GM10248 (cell line): ENCODE measurements around the gene STAT4.

Source experiments
- CTCF ChIA-PET: fragments of 300-600 bp; sonication (Branson Sonifier 250); formaldehyde crosslinking; extraction: SDS; loops from one replicate; lab custom pipeline; 2021; ENCODE audit warnings: antibody characterized with exemption; lab: Yijun Ruan, JAX
- POLR2A ChIA-PET: fragments of 350-650 bp; sonication (Branson Sonifier 250); formaldehyde crosslinking; extraction: SDS; loops from one replicate; lab custom pipeline; 2020; ENCODE audit warnings: antibody characterized with exemption; lab: Yijun Ruan, JAX
- DNase-seq: peaks from one replicate; pipeline ENCODE4 v3.0.0; 2012; ENCODE audit errors: extremely low spot score
- CTCF ChIP-seq: IDR thresholded peaks from 2 replicates; pipeline ENCODE4 v1.5.1; 2012; ENCODE audit warnings: mild to moderate bottlenecking, low read depth; ENCODE audit errors: extremely low read depth, missing control alignments, control extremely low read depth

The STAT4 gene

DNA sequence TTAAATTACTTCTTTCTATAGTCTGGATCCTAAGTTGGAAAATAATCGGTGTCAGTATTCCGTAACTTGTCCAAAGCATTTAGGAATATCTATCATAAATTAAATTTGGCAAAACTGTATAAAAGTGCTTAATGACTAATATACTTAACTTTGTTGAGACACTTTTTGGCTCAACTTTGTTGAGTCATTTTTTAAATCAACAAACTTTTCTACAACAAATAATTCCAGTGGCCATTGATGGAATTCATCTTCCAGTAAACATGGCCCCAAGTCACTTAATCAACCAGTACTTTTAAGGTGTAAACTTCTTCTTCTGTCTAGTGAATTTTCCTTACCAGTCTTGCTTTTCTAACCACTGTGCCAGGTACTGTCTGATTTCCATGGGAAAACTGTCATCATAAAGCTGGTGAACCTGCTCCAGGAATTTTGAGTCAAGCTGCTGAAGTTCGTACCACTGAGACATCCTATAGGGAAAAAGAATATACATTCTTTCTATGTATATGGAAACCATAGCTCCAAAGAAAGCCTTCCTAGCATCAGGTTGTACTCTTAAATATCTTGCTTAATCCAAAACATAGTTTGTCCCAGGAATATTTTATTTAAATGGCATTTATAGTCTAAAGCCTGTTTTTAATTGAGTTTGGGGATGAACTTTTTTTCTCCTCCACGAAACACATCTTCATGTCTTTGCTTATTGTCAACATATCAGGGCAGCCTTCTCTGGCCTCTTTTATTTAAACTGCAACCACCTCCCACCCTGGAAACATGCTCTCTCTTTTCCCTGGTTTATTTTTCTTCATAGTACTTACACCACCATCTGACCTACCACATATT lies 141.0 kb downstream of the STAT4 start:
- TF ChIP-seq CTCF, result no peak
- DNase-seq, result no peak
- ChIA-PET POLR2A (no interaction called here), CTCF (no interaction called here)

- no peak for TF ChIP-seq CTCF
- ChIA-PET POLR2A (no interaction called here), CTCF (interaction anchor here (1.3 kb wide), 1 partner anchor 61 kb away, joined by 3 read pairs; no protein-coding TSS in a partner anchor)
- DNase-seq, result no peak
Measured at GRCh38 chr2:191008286-191008685, 142.5 kb downstream of the STAT4 start.

DNA sequence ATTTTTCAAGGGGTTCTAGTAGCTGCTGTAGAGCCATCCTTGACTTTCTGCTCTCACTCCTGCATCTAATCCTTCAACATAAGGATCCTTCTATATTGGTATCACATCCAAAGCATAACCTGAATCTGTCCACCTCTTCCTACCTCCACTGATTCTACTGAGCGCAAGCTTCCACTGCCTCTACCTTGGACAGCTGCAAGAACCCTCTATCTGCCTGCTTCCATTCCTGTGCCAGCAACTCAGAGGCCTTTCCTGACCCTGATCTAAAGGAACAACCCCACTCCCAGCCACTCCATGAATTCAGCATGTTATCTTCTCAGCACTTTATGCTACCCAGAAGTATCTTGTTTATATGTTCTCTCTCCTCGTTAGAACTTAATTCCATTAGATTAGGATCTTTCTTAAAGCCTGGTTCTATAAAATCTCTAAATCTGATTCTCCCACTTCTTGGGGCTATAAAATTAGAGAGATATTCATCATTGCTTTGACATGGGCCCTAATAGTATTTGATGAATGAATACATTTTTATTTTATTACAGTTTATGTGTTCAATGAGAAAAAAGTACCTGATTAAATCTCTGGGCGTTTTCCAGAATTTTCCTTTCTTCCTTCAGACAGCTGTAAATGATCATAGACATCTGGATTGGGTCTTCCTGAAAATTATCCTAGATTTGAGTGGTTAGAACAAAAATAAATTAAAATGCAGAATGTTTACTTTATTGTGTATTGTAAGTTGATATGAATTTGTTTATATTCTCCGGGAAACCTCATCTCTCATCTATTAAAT lies 143.6 kb downstream of the STAT4 start:
- CTCF ChIA-PET, result interaction anchor here (1.3 kb wide), 1 partner anchor 60 kb away, joined by 3 read pairs; no protein-coding TSS in a partner anchor
- DNase-seq, result no peak
- POLR2A ChIA-PET, result no interaction called here
- no peak for TF ChIP-seq CTCF

- DNase-seq, result no peak
- POLR2A ChIA-PET, result no interaction called here
- CTCF ChIA-PET, result interaction anchor here (0.9 to 1.7 kb wide), 2 partner anchors 16 to 27 kb away, joined by 3 read pairs; no protein-coding TSS in a partner anchor
- TF ChIP-seq CTCF, result no peak
Measured at GRCh38 chr2:191006297-191006696, 144.5 kb downstream of the STAT4 start.

DNA sequence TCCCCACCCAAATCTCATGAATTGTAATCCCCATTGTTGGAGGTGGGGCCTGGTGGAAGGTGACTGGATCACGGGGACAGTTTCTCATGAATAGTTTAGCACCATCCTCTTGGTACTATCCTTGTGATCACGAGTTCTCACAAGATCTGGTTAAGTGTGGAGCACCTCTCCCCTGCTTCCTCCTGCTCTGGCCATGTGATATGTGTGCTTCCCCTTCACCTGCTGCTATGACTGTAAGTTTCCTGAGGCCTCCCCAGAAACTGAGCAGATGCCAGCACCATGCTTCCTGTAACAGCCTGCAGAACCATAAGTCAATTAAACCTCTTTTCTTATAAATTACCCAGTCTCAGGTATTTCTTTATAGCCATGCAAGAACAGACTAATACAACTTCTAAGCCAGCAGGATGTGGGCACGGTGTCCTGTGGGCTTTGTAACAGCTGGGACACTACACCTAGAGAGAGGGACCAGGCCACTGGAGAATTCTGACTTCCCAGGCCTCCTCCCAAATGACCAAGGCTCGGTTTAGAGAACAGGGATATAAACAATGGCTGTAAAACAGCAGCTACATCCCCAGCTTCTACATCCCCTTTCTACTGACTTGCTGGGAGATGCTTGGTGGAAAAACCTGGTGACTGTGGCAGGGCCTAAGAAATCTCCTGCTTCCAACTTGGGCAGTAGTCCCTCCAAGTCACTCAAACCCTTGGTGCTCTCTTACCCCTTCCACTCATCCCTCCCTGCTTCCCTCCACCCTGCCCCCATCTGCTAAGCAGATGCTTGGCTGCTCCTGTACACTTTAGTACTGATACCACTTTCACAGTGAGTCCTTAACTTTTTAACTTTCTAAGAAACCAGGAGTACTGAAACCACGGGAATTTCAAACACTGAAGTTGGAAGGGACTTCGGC lies 147.1 kb downstream of the STAT4 start:
- CTCF ChIA-PET, result no interaction called here
- no peak for TF ChIP-seq CTCF
- no peak for DNase-seq
- POLR2A ChIA-PET, result no interaction called here

DNA sequence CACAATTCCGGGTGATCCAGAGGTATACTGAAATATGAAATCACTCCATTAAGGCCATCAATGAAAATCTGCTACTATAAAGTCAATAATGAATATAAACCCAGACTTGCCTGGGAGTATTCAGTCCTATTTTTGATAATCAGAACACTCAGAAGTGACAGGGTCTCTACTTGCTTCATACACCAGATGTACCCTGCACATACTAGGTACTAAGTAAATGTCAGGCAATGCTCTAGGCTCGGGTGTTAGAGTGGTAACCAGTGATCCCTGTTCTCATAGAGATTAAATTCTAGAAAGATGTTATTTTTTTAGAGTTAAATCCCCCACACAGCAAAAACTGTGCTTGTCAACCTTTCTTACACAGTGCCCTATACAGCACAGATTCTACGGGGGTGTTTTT lies 149.2 kb downstream of the STAT4 start:
- CTCF ChIA-PET, result no interaction called here
- no peak for DNase-seq
- POLR2A ChIA-PET, result no interaction called here
- TF ChIP-seq CTCF, result no peak
